IPS-NIHi7 (cell line): ENCODE results near the gene TMCC1.

Experiments
- DNase-seq: peaks from one replicate; pipeline ENCODE4 v3.0.0; 2012; ENCODE audit warnings: mixed read lengths; ENCODE audit errors: extremely low spot score

Gene TMCC1

GRCh38 chr3:129623447-129624118 is 269.9 kb downstream of the TMCC1 start:
- no peak for DNase-seq

- DNase-seq, result no peak
These were observed 270.6 kb downstream of the TMCC1 start for GRCh38 chr3:129622933-129623332.

- DNase-seq, result no peak
These were observed 271.2 kb downstream of the TMCC1 start for GRCh38 chr3:129622226-129622874.

- no peak for DNase-seq
These were observed 271.8 kb downstream of the TMCC1 start for GRCh38 chr3:129621626-129622225.

GRCh38 chr3:129620828-129621559 is 272.5 kb downstream of the TMCC1 start:
- DNase-seq, result no peak

GRCh38 chr3:129619726-129620162 is 273.8 kb downstream of the TMCC1 start:
- no peak for DNase-seq

GRCh38 chr3:129618901-129619671 is 274.4 kb downstream of the TMCC1 start:
- no peak for DNase-seq

- DNase-seq, result no peak
These were observed 275.2 kb downstream of the TMCC1 start for GRCh38 chr3:129618186-129618820.

- DNase-seq, result no peak
These were observed 275.9 kb downstream of the TMCC1 start for GRCh38 chr3:129617381-129618185.

- DNase-seq, result no peak
These were observed 276.8 kb downstream of the TMCC1 start for GRCh38 chr3:129616713-129617112.

GRCh38 chr3:129616291-129616690 is 277.2 kb downstream of the TMCC1 start:
- no peak for DNase-seq

GRCh38 chr3:129615751-129616281 is 277.7 kb downstream of the TMCC1 start:
- DNase-seq, result no peak

- DNase-seq, result no peak
These were observed 278.6 kb downstream of the TMCC1 start for GRCh38 chr3:129614927-129615363.

- no peak for DNase-seq
These were observed 279.1 kb downstream of the TMCC1 start for GRCh38 chr3:129614435-129614834.

- no peak for DNase-seq
These were observed 280.2 kb downstream of the TMCC1 start for GRCh38 chr3:129613367-129613740.

GRCh38 chr3:129612534-129613366 is 280.8 kb downstream of the TMCC1 start:
- DNase-seq, result no peak

- peak; percentile 77 for DNase-seq
These were observed 281.5 kb downstream of the TMCC1 start for GRCh38 chr3:129611812-129612533.

- DNase-seq, result no peak
These were observed 282.1 kb downstream of the TMCC1 start for GRCh38 chr3:129611446-129611800.
